SK-N-SH treated with all-trans-retinoic acid at 6 μM for 48 hours (cell line): ENCODE results near the gene CNGB1.

Source experiments
- ATAC-seq: fragments of 200-7000 bp; cut with Tn5 transposase; 3 replicates; pipeline ENCODE4 v1.9.1; 2020; ENCODE audit warnings: mild to moderate bottlenecking, moderate library complexity
- ARNTL ChIP-seq: fragments of 450-650 bp; formaldehyde crosslinking; IDR thresholded peaks from 2 replicates; pipeline ENCODE4 v1.5.0; 2020; ENCODE audit warnings: low read depth, mild to moderate bottlenecking, moderate library complexity, borderline replicate concordance
- CSDC2 ChIP-seq: fragments of 250-450 bp; sonication (Bioruptor Pico); IDR thresholded peaks from 2 replicates; pipeline ENCODE4 v1.5.0; 2020; ENCODE audit warnings: mild to moderate bottlenecking, moderate library complexity
- ESRRG ChIP-seq: fragments of 250-450 bp; sonication (Bioruptor Pico); IDR thresholded peaks from 2 replicates; pipeline ENCODE4 v1.6.1; 2021; ENCODE audit warnings: mild to moderate bottlenecking
- GLIS3 ChIP-seq: fragments of 250-450 bp; sonication (Bioruptor Pico); IDR thresholded peaks from 2 replicates; pipeline ENCODE4 v1.5.0; 2020; ENCODE audit warnings: mild to moderate bottlenecking, moderate library complexity
- ISL1 ChIP-seq: fragments of 250-450 bp; sonication (Bioruptor Pico); IDR thresholded peaks from 2 replicates; pipeline ENCODE4 v2.1.2; 2022; ENCODE audit warnings: mild to moderate bottlenecking, moderate library complexity
- OSR1 ChIP-seq: fragments of 250-450 bp; sonication (Bioruptor Pico); IDR thresholded peaks from 2 replicates; pipeline ENCODE4 v1.8.0; 2022; ENCODE audit warnings: moderate library complexity, mild to moderate bottlenecking, inconsistent platforms
- PPARA ChIP-seq: fragments of 250-450 bp; sonication (Bioruptor Pico); IDR thresholded peaks from 2 replicates; pipeline ENCODE4 v1.5.0; 2020; ENCODE audit warnings: mild to moderate bottlenecking, borderline replicate concordance
- RARB ChIP-seq: fragments of 250-450 bp; sonication (Bioruptor Pico); IDR thresholded peaks from 2 replicates; pipeline ENCODE4 v1.8.0; 2021; ENCODE audit warnings: mild to moderate bottlenecking, moderate library complexity
- SNAI2 ChIP-seq: fragments of 250-450 bp; sonication (Bioruptor Pico); IDR thresholded peaks from 2 replicates; pipeline ENCODE4 v1.5.0; 2020; ENCODE audit warnings: mild to moderate bottlenecking, moderate library complexity
- TCF4 ChIP-seq: fragments of 250-450 bp; sonication (Bioruptor Pico); IDR thresholded peaks from 2 replicates; pipeline ENCODE4 v1.8.0; 2021; ENCODE audit warnings: mild to moderate bottlenecking, moderate library complexity, borderline replicate concordance
- TOX ChIP-seq: fragments of 250-450 bp; sonication (Bioruptor Pico); IDR thresholded peaks from 2 replicates; pipeline ENCODE4 v1.8.0; 2021; ENCODE audit warnings: mild to moderate bottlenecking, moderate library complexity, borderline replicate concordance
- ZC3H10 ChIP-seq: fragments of 250-450 bp; sonication (Bioruptor Pico); IDR thresholded peaks from 2 replicates; pipeline ENCODE4 v1.5.1; 2021; ENCODE audit warnings: mild to moderate bottlenecking, moderate library complexity
- ZFP3 ChIP-seq: fragments of 250-450 bp; sonication (Bioruptor Pico); IDR thresholded peaks from 2 replicates; pipeline ENCODE4 v1.5.0; 2020; ENCODE audit warnings: mild to moderate bottlenecking, moderate library complexity
- ZFP30 ChIP-seq: fragments of 450-650 bp; formaldehyde crosslinking; IDR thresholded peaks from 2 replicates; pipeline ENCODE4 v1.5.0; 2022; ENCODE audit warnings: mild to moderate bottlenecking, moderate library complexity
- ZNF565 ChIP-seq: fragments of 450-650 bp; formaldehyde crosslinking; conservative IDR thresholded peaks from 2 replicates; pipeline ENCODE4 v1.5.0; 2020; ENCODE audit warnings: low read depth, mild to moderate bottlenecking, moderate library complexity
- ZNF70 ChIP-seq: fragments of 450-650 bp; formaldehyde crosslinking; IDR thresholded peaks from 2 replicates; pipeline ENCODE4 v1.5.0; 2020; ENCODE audit warnings: mild to moderate bottlenecking, moderate library complexity
- ZNF8 ChIP-seq: fragments of 450-650 bp; formaldehyde crosslinking; IDR thresholded peaks from 2 replicates; pipeline ENCODE4 v1.5.0; 2020; ENCODE audit warnings: mild to moderate bottlenecking, moderate library complexity
- TF ChIP-seq, protein P1 (sequence below): fragments of 250-450 bp; sonication (Bioruptor Pico); IDR thresholded peaks from 2 replicates; pipeline ENCODE4 v1.5.1; 2021; ENCODE audit warnings: mild to moderate bottlenecking, moderate library complexity
- TF ChIP-seq, protein P2 (sequence below): fragments of 250-450 bp; sonication (Bioruptor Pico); IDR thresholded peaks from 2 replicates; pipeline ENCODE4 v1.5.1; 2020; ENCODE audit warnings: low read depth, mild to moderate bottlenecking, moderate library complexity
- TF ChIP-seq, protein P3 (sequence below): fragments of 250-450 bp; sonication (Bioruptor Pico); IDR thresholded peaks from 2 replicates; pipeline ENCODE4 v1.8.0; 2021; ENCODE audit warnings: low read depth, mild to moderate bottlenecking, moderate library complexity, borderline replicate concordance
- TF ChIP-seq, protein P4 (sequence below): fragments of 250-450 bp; sonication (Bioruptor Pico); IDR thresholded peaks from 2 replicates; pipeline ENCODE4 v1.8.0; 2020; ENCODE audit warnings: mild to moderate bottlenecking, moderate library complexity, borderline replicate concordance
- TF ChIP-seq, protein P5 (sequence below): fragments of 250-450 bp; sonication (Bioruptor Pico); IDR thresholded peaks from 2 replicates; pipeline ENCODE4 v1.5.0; 2020; ENCODE audit warnings: mild to moderate bottlenecking, moderate library complexity

Gene CNGB1

DNA sequence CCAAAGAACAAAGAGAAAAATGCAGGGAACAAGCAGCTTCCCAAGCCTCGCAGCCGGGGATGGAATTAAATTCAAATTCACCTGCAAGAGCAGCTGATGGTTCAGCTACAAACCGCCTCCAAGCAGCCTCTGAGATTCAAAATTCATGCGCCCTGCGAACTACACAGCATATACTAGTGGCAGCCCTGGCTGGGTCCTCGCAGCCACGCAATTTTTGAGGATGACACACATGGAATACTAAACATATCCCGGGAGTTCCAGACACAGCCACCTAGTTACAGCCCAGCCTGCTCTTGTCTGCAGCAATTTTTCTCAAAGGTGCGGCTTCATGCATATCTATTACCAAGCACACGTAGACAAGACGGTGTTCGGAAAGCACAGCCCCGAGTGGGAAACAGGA is 132.8 kb downstream of the CNGB1 start:
- TF ChIP-seq RARB (CRISPR knock-in tag) (no peak), ARNTL (CRISPR knock-in tag) (no peak), GLIS3 (CRISPR knock-in tag) (no peak), ESRRG (CRISPR knock-in tag) (no peak), ZFP3 (CRISPR knock-in tag) (no peak), OSR1 (CRISPR knock-in tag) (no peak), ZFP30 (CRISPR knock-in tag) (no peak), ZNF8 (CRISPR knock-in tag) (no peak), ZNF70 (CRISPR knock-in tag) (no peak), ZC3H10 (CRISPR knock-in tag) (no peak), CSDC2 (CRISPR knock-in tag) (no peak), ISL1 (no peak), ZNF565 (CRISPR knock-in tag) (no peak), SNAI2 (CRISPR knock-in tag) (no peak)
- TF ChIP-seq, protein P1, sequence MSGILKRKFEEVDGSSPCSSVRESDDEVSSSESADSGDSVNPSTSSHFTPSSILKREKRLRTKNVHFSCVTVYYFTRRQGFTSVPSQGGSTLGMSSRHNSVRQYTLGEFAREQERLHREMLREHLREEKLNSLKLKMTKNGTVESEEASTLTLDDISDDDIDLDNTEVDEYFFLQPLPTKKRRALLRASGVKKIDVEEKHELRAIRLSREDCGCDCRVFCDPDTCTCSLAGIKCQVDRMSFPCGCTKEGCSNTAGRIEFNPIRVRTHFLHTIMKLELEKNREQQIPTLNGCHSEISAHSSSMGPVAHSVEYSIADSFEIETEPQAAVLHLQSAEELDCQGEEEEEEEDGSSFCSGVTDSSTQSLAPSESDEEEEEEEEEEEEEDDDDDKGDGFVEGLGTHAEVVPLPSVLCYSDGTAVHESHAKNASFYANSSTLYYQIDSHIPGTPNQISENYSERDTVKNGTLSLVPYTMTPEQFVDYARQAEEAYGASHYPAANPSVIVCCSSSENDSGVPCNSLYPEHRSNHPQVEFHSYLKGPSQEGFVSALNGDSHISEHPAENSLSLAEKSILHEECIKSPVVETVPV (CRISPR knock-in tag) = no peak
- TF ChIP-seq, protein P2, sequence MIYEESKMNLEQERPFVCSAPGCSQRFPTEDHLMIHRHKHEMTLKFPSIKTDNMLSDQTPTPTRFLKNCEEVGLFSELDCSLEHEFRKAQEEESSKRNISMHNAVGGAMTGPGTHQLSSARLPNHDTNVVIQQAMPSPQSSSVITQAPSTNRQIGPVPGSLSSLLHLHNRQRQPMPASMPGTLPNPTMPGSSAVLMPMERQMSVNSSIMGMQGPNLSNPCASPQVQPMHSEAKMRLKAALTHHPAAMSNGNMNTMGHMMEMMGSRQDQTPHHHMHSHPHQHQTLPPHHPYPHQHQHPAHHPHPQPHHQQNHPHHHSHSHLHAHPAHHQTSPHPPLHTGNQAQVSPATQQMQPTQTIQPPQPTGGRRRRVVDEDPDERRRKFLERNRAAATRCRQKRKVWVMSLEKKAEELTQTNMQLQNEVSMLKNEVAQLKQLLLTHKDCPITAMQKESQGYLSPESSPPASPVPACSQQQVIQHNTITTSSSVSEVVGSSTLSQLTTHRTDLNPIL (CRISPR knock-in tag) = no peak
- TF ChIP-seq, protein P3, sequence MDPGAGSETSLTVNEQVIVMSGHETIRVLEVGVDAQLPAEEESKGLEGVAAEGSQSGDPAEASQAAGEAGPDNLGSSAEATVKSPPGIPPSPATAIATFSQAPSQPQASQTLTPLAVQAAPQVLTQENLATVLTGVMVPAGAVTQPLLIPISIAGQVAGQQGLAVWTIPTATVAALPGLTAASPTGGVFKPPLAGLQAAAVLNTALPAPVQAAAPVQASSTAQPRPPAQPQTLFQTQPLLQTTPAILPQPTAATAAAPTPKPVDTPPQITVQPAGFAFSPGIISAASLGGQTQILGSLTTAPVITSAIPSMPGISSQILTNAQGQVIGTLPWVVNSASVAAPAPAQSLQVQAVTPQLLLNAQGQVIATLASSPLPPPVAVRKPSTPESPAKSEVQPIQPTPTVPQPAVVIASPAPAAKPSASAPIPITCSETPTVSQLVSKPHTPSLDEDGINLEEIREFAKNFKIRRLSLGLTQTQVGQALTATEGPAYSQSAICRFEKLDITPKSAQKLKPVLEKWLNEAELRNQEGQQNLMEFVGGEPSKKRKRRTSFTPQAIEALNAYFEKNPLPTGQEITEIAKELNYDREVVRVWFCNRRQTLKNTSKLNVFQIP (CRISPR knock-in tag) = no peak
- TF ChIP-seq, protein P4, sequence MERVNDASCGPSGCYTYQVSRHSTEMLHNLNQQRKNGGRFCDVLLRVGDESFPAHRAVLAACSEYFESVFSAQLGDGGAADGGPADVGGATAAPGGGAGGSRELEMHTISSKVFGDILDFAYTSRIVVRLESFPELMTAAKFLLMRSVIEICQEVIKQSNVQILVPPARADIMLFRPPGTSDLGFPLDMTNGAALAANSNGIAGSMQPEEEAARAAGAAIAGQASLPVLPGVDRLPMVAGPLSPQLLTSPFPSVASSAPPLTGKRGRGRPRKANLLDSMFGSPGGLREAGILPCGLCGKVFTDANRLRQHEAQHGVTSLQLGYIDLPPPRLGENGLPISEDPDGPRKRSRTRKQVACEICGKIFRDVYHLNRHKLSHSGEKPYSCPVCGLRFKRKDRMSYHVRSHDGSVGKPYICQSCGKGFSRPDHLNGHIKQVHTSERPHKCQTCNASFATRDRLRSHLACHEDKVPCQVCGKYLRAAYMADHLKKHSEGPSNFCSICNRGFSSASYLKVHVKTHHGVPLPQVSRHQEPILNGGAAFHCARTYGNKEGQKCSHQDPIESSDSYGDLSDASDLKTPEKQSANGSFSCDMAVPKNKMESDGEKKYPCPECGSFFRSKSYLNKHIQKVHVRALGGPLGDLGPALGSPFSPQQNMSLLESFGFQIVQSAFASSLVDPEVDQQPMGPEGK = no peak
- TF ChIP-seq, all 23 proteins: peak for 0
- no peak for ATAC-seq

DNA sequence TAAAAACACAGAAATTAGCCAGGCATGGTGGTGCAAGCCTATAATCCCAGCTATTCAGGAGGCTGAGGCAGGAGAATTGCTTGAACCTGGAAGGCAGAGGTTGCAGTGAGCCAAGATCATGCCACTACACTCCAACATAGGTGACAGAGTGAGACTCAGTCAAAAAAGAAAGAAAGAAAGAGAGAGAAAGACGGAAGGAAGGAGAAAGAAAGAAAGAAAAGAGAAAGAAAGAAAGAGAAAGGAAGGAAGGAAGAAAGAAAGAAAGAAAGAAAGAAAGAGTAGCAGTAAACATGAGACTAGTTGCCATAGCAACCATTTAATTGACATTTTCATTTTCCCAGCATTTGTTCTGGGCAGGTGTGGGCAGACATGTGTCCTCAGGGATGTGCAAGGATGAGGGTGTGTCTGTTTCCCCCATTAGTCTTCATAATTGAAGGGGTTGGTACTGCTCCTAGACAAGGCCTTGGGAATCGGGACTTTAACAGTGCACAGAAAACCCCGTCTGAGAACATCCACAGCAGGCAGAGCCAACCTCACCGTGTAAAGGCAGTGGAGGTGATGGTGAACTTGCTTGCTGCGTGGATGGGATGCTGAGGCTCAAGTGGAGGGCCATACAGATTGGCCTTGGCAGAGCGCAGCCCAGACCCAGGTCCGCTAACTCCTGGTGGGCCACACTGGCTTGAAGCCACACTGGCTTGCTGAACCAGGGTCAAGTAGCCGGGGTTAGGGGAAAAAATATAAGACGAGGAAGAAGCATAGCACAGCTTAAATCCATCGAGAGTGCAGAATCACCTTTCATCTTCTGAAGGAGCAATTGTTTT is 133.4 kb downstream of the CNGB1 start:
- ATAC-seq = no peak

More for the DNA sequence above, 133.4 kb downstream of the CNGB1 start:
- TF ChIP-seq, protein P2 (CRISPR knock-in tag) = no peak
- TF ChIP-seq TCF4 (CRISPR knock-in tag) = no peak
- no peak for TF ChIP-seq PPARA (CRISPR knock-in tag)
- TF ChIP-seq, protein P1 (CRISPR knock-in tag) = no peak
- no peak for TF ChIP-seq RARB (CRISPR knock-in tag)
- TF ChIP-seq, protein P5, sequence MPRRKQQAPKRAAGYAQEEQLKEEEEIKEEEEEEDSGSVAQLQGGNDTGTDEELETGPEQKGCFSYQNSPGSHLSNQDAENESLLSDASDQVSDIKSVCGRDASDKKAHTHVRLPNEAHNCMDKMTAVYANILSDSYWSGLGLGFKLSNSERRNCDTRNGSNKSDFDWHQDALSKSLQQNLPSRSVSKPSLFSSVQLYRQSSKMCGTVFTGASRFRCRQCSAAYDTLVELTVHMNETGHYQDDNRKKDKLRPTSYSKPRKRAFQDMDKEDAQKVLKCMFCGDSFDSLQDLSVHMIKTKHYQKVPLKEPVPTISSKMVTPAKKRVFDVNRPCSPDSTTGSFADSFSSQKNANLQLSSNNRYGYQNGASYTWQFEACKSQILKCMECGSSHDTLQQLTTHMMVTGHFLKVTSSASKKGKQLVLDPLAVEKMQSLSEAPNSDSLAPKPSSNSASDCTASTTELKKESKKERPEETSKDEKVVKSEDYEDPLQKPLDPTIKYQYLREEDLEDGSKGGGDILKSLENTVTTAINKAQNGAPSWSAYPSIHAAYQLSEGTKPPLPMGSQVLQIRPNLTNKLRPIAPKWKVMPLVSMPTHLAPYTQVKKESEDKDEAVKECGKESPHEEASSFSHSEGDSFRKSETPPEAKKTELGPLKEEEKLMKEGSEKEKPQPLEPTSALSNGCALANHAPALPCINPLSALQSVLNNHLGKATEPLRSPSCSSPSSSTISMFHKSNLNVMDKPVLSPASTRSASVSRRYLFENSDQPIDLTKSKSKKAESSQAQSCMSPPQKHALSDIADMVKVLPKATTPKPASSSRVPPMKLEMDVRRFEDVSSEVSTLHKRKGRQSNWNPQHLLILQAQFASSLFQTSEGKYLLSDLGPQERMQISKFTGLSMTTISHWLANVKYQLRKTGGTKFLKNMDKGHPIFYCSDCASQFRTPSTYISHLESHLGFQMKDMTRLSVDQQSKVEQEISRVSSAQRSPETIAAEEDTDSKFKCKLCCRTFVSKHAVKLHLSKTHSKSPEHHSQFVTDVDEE = no peak
- TF ChIP-seq ISL1 = no peak
- no peak for TF ChIP-seq ARNTL (CRISPR knock-in tag)
- TF ChIP-seq, protein P3 (CRISPR knock-in tag) = no peak
- TF ChIP-seq ESRRG (CRISPR knock-in tag) = no peak
- no peak for TF ChIP-seq TOX
- TF ChIP-seq ZFP3 (CRISPR knock-in tag) = no peak
- TF ChIP-seq ZNF8 (CRISPR knock-in tag) = no peak
- TF ChIP-seq ZC3H10 (CRISPR knock-in tag) = no peak
- no peak for TF ChIP-seq OSR1 (CRISPR knock-in tag)
- no peak for TF ChIP-seq ZFP30 (CRISPR knock-in tag)
- no peak for TF ChIP-seq GLIS3 (CRISPR knock-in tag)
